Measurements from ENCODE around the gene DYNC1I1. TPM values are rescaled to one million over a fixed set of nuclear protein-coding genes. Genes with fewer than 3 reads are reported as not detected.

The DYNC1I1 gene
- total and polyA plus RNA-seq, 2 donors (not counting 1 experiment from before 2014, with no cell fraction given): 0.17 to 0.30 TPM

- no peaks in the 10 kb centered on the region for H3K27me3 ChIP-seq (ENCODE audit: control insufficient read depth, insufficient read depth, low read length)
- no peak for TF ChIP-seq EZH2 (IDR thresholded peaks at IDR 0.05; ENCODE audit: low read length, missing control alignments)
- H3K79me2 ChIP-seq (ENCODE audit: control insufficient read depth, insufficient read depth, low read length): no peaks in the 10 kb centered on the region
- no peak overlapping the region for H3K27ac ChIP-seq (ENCODE audit: insufficient read depth, low read length)
- no peaks in the 10 kb centered on the region for H3K4me1 ChIP-seq (ENCODE audit: control insufficient read depth, extremely low read depth, insufficient read depth, low read length)
- H3K4me2 ChIP-seq (ENCODE audit: extremely low read depth, insufficient read depth, low read length): no peak overlapping the region
- no peaks in the 10 kb centered on the region for H3K9me3 ChIP-seq (ENCODE audit: control insufficient read depth, insufficient read depth, low read depth, low read length)
- H3K9ac ChIP-seq (ENCODE audit: insufficient read depth, low read length): no peak overlapping the region
- H3K36me3 ChIP-seq (ENCODE audit: control insufficient read depth, insufficient read depth, low read length): no peaks in the 10 kb centered on the region
- no peak overlapping the region for H2AFZ ChIP-seq (ENCODE audit: low read length)
- H3K4me3 ChIP-seq (replicated peaks in 1 of 4; ENCODE audit: control extremely low read depth in 1 of 4, insufficient read depth in 1 of 4, low read depth in 3 of 4, low read length in 4 of 4): no peak overlapping the region
- H4K20me1 ChIP-seq (ENCODE audit: control insufficient read depth, extremely low read depth, insufficient read depth, low read length): no peaks in the 10 kb centered on the region
- no peak for DNase-seq (ENCODE audit: low read depth in 2 of 2)
These were observed 106.3 kb downstream of the DYNC1I1 start for GRCh38 chr7:95878677-95879076.

- Histone ChIP-seq H3K4me3 (replicated peaks in 1 of 4; ENCODE audit: control extremely low read depth in 1 of 4, insufficient read depth in 1 of 4, low read depth in 3 of 4, low read length in 4 of 4) (no peak overlapping the region), H4K20me1 (ENCODE audit: control insufficient read depth, extremely low read depth, insufficient read depth, low read length) (no peaks in the 10 kb centered on the region), H3K27me3 (ENCODE audit: control insufficient read depth, insufficient read depth, low read length) (no peaks in the 10 kb centered on the region), H3K4me1 (ENCODE audit: control insufficient read depth, extremely low read depth, insufficient read depth, low read length) (no peaks in the 10 kb centered on the region), H3K27ac (ENCODE audit: insufficient read depth, low read length) (no peak overlapping the region), H3K9ac (ENCODE audit: insufficient read depth, low read length) (no peak overlapping the region), H3K79me2 (ENCODE audit: control insufficient read depth, insufficient read depth, low read length) (no peaks in the 10 kb centered on the region), H3K4me2 (ENCODE audit: extremely low read depth, insufficient read depth, low read length) (no peak overlapping the region), H3K36me3 (ENCODE audit: control insufficient read depth, insufficient read depth, low read length) (no peaks in the 10 kb centered on the region), H2AFZ (ENCODE audit: low read length) (no peak overlapping the region), H3K9me3 (ENCODE audit: control insufficient read depth, insufficient read depth, low read depth, low read length) (no peaks in the 10 kb centered on the region)
- TF ChIP-seq CTCF (conservative IDR thresholded peaks at IDR 0.05 in 1 of 2, IDR thresholded peaks at IDR 0.05 in 1 of 2; ENCODE audit: low read depth in 1 of 2, low read length in 2 of 2) (no peak), EZH2 (IDR thresholded peaks at IDR 0.05; ENCODE audit: low read length, missing control alignments) (no peak)
- DNase-seq (ENCODE audit: low read depth in 2 of 2): no peak
These were observed 109.2 kb downstream of the DYNC1I1 start for GRCh38 chr7:95881597-95881996.

GRCh38 chr7:95883217-95883616 lies 110.9 kb downstream of the DYNC1I1 start:
- no peak overlapping the region for H3K9ac ChIP-seq (ENCODE audit: insufficient read depth, low read length)
- H2AFZ ChIP-seq (ENCODE audit: low read length): no peak overlapping the region
- H3K4me2 ChIP-seq (ENCODE audit: extremely low read depth, insufficient read depth, low read length): no peak overlapping the region
- TF ChIP-seq CTCF (conservative IDR thresholded peaks at IDR 0.05 in 1 of 2, IDR thresholded peaks at IDR 0.05 in 1 of 2; ENCODE audit: low read depth in 1 of 2, low read length in 2 of 2): no peak
- no peak for TF ChIP-seq EZH2 (IDR thresholded peaks at IDR 0.05; ENCODE audit: low read length, missing control alignments)
- no peaks in the 10 kb centered on the region for H3K36me3 ChIP-seq (ENCODE audit: control insufficient read depth, insufficient read depth, low read length)
- H3K4me1 ChIP-seq (ENCODE audit: control insufficient read depth, extremely low read depth, insufficient read depth, low read length): no peaks in the 10 kb centered on the region
- H3K27me3 ChIP-seq (ENCODE audit: control insufficient read depth, insufficient read depth, low read length): no peaks in the 10 kb centered on the region
- no peak overlapping the region for H3K4me3 ChIP-seq (replicated peaks in 1 of 4; ENCODE audit: control extremely low read depth in 1 of 4, insufficient read depth in 1 of 4, low read depth in 3 of 4, low read length in 4 of 4)
- no peaks in the 10 kb centered on the region for H3K79me2 ChIP-seq (ENCODE audit: control insufficient read depth, insufficient read depth, low read length)
- H3K27ac ChIP-seq (ENCODE audit: insufficient read depth, low read length): no peak overlapping the region
- no peak for DNase-seq (ENCODE audit: low read depth in 2 of 2)
- no peaks in the 10 kb centered on the region for H3K9me3 ChIP-seq (ENCODE audit: control insufficient read depth, insufficient read depth, low read depth, low read length)
- no peaks in the 10 kb centered on the region for H4K20me1 ChIP-seq (ENCODE audit: control insufficient read depth, extremely low read depth, insufficient read depth, low read length)

Measured in fibroblast of lung (primary cell).